ENCODE measurements around the gene SH3BP5. TPM values are rescaled to one million over a fixed set of nuclear protein-coding genes. Genes with fewer than 3 reads are reported as not detected.

SH3BP5 gene
- total RNA-seq, 4 donors from 2014 or later: 12.8 to 64.4 (median 16.0) TPM

DNA sequence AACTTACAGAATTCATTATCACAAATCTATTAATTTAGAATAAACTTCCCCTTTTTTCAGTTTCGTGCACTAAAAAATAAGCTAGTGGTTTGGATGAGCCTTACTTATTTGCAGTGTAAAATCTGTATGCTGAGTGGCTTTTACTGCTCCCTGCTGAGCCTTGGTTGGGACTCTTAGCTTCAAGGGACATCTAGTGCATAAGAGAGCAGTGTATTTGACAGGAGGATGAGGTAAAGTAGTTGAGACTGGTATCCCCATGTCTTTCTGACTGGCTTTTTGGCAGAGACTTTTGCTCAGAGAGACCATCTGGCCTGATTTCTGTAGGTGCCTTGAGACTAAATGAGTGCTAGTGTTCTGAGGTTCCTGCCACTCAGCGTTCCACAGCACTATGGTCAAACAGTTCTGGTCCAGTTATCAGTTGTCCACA is 114.5 kb downstream of the SH3BP5 start:
- peaks cover 0 to 88% (median 0%) of the 10 kb centered on the region in 3 donors for H3K36me3 ChIP-seq
- no peak overlapping the region for H3K27ac ChIP-seq
- H3K27me3 ChIP-seq: no peaks in the 10 kb centered on the region
- H3K9me3 ChIP-seq: no peaks in the 10 kb centered on the region
- TF ChIP-seq POLR2A (IDR thresholded peaks at IDR 0.05): no peak
- TF ChIP-seq, protein P1, sequence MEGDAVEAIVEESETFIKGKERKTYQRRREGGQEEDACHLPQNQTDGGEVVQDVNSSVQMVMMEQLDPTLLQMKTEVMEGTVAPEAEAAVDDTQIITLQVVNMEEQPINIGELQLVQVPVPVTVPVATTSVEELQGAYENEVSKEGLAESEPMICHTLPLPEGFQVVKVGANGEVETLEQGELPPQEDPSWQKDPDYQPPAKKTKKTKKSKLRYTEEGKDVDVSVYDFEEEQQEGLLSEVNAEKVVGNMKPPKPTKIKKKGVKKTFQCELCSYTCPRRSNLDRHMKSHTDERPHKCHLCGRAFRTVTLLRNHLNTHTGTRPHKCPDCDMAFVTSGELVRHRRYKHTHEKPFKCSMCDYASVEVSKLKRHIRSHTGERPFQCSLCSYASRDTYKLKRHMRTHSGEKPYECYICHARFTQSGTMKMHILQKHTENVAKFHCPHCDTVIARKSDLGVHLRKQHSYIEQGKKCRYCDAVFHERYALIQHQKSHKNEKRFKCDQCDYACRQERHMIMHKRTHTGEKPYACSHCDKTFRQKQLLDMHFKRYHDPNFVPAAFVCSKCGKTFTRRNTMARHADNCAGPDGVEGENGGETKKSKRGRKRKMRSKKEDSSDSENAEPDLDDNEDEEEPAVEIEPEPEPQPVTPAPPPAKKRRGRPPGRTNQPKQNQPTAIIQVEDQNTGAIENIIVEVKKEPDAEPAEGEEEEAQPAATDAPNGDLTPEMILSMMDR (IDR thresholded peaks at IDR 0.05): no peak
- DNase-seq: no peak
- H3K4me3 ChIP-seq: no peak overlapping the region
- no peaks in the 10 kb centered on the region for H3K4me1 ChIP-seq

DNA sequence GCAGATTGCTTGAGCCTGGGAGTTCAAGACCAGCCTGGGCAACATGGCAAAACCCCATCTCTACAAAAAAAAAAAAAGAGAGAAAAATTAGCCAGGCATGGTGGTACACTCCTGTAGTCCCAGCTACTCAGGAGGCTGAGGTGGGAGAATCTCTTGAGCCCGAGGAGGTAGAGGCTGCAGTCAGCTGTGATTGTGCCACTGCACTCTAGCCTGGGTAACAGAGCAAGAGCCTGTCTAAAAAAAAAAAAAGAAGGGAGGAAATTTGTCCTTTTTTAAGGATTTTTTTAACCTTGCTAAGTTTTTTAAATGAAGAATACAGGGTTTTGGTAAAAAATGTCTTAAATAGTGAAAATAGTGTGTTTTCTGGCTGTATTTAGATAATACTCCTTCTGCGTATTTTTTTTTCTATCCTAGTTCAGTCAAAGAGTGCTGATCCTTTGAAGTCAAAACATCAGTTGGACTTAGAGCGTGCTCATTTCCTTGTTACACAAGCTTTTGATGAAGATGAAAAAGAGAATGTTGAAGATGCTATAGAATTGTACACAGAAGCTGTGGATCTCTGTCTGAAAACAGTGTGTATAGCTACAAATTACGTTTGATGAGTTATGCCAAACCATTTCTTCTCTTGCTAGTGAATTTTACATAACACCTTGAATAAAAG is 115.2 kb downstream of the SH3BP5 start:
- Histone ChIP-seq H3K27ac (no peak overlapping the region), H3K4me3 (no peak overlapping the region), H3K4me1 (no peaks in the 10 kb centered on the region), H3K36me3 (peaks cover 0 to 88% (median 0%) of the 10 kb centered on the region in 3 donors), H3K27me3 (no peaks in the 10 kb centered on the region), H3K9me3 (no peaks in the 10 kb centered on the region)
- DNase-seq: no peak
- TF ChIP-seq POLR2A (IDR thresholded peaks at IDR 0.05): no peak
- TF ChIP-seq, protein P1 (IDR thresholded peaks at IDR 0.05): no peak

DNA sequence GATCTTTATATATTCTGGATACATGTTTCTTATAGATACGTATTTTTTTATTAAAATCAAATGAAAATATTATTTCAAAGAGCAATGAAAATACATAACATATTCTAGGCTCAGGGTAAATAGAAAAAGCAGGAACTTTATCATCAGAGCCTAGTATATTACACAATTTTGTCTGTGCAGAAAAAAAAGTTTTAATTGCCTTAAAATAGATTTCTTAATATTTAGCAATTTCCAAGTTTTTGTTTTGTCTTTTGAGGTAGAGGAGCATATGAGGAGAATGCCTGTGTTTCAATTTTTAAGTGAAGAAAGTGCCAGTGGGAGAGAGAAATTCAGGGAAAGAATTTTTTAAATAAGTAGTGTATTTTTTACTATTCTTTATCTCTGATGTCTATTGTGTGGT is 115.9 kb downstream of the SH3BP5 start:
- peaks cover 0 to 86% (median 0%) of the 10 kb centered on the region in 3 donors for H3K36me3 ChIP-seq
- H3K27me3 ChIP-seq: no peaks in the 10 kb centered on the region
- no peaks in the 10 kb centered on the region for H3K9me3 ChIP-seq
- H3K27ac ChIP-seq: no peak overlapping the region
- no peak overlapping the region for H3K4me3 ChIP-seq
- DNase-seq: no peak
- TF ChIP-seq POLR2A (IDR thresholded peaks at IDR 0.05): no peak
- TF ChIP-seq, protein P1 (IDR thresholded peaks at IDR 0.05): no peak
- no peaks in the 10 kb centered on the region for H3K4me1 ChIP-seq

DNA sequence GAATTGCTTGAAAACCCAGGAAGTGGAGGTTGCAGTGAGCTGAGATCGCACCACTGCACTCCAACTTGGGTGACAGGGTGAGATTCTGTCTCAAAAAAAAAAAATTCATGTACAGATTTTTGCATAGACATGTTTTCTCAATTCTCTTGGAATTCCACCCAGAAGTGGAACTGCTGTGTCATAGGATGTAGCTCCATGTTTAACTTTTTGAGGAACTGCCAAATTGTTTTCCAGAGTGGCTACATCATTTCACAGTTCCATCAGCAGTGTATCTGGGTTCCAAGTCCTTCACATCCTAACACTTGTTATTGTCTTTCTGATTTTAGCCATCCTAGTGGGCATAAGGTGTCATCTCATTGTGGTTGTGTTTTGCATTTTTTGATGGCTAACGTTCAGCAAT is 116.4 kb downstream of the SH3BP5 start:
- H3K36me3 ChIP-seq: peaks cover 0 to 83% (median 0%) of the 10 kb centered on the region in 3 donors
- TF ChIP-seq POLR2A (IDR thresholded peaks at IDR 0.05): no peak
- TF ChIP-seq, protein P1 (IDR thresholded peaks at IDR 0.05): no peak

DNA sequence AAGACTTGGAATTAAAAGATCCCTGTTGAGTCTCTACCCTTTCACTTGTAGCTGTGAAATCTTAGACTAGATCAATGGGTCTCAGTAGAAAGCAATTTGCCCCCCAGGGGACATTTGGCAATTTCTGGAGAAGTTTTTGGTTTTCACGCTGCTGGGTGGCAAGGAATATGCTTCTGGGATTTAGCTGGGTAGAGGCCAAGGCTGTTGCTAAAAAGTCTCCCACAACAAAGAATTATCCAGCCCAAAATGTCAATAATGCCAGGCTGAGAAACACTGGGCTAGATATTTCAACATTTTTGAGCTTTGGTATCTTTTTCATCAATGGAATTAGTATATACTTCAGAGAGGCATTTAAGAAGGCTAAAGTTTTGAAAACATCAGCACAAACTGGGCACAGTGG is 117.6 kb downstream of the SH3BP5 start:
- no peaks in the 10 kb centered on the region for H3K27me3 ChIP-seq
- no peak overlapping the region for H3K27ac ChIP-seq
- no peaks in the 10 kb centered on the region for H3K9me3 ChIP-seq
- TF ChIP-seq, protein P1 (IDR thresholded peaks at IDR 0.05): no peak
- no peaks in the 10 kb centered on the region for H3K4me1 ChIP-seq
- no peak overlapping the region for H3K4me3 ChIP-seq
- peaks cover 0 to 73% (median 0%) of the 10 kb centered on the region in 3 donors for H3K36me3 ChIP-seq
- DNase-seq: no peak

More for the DNA sequence above, 116.4 kb downstream of the SH3BP5 start:
- Histone ChIP-seq H3K27ac (no peak overlapping the region), H3K27me3 (no peaks in the 10 kb centered on the region), H3K4me3 (no peak overlapping the region), H3K9me3 (no peaks in the 10 kb centered on the region), H3K4me1 (no peaks in the 10 kb centered on the region)
- DNase-seq: no peak

Measured in Peyer's patch (tissue), 4 donors.